Coronary artery (tissue), 2 donors: Measurements from ENCODE around the gene KAT2A.

ENCODE experiments used
- DNase-seq: peaks from one replicate; pipeline ENCODE4 v3.0.0-alpha.2; 2017; ENCODE audit warnings: low spot score
- H3K27ac ChIP-seq, 2 donors: fragments of 200-600 bp; sonication (generic); one replicate each; pipeline ENCODE4 v1.5.1; 2016 to 2019
- H3K4me3 ChIP-seq: fragments of 200-600 bp; sonication (generic); 2 replicates; pipeline ENCODE4 v1.5.1; 2016; ENCODE audit warnings: mild to moderate bottlenecking, moderate library complexity
- CTCF ChIP-seq: fragments of 200-600 bp; sonication (generic); IDR thresholded peaks from one replicate; pipeline ENCODE4 v1.5.1; 2019; ENCODE audit warnings: antibody characterized with exemption

KAT2A gene

GRCh38 chr17:42129109-42129837, 8.1 kb upstream of the KAT2A start:
- Histone ChIP-seq H3K4me3 (no peak overlapping the region), H3K27ac (peak overlapping the region; percentile 27 to 78)
- no peak for TF ChIP-seq CTCF
- no peak for DNase-seq

- no peak for TF ChIP-seq CTCF
- H3K4me3 ChIP-seq, result no peak overlapping the region
- DNase-seq, result no peak
- H3K27ac ChIP-seq, result no peak overlapping the region
Measured at GRCh38 chr17:42127414-42127813, 6.2 kb upstream of the KAT2A start.

DNA sequence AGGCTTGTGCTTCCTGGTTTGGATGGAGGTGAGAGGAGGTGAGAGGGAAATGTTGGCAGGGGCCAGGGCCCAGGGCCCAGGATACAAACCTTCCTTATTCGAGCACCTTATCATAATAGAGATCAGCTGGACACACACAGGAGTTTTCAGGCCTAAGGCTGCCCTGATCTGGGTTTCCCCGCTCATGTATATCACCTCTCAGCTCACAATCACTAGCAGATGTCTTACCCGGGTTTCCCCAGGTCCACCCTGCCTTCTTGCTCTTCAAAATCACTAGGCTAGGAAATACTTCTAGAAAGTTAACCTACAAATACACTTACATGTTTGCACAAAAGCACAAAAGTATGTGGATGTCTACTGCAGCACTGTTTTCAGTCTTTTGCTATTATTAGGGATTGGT, 5.7 kb upstream of the KAT2A start:
- Histone ChIP-seq H3K27ac (no peak overlapping the region), H3K4me3 (no peak overlapping the region)
- DNase-seq, result no peak
- no peak for TF ChIP-seq CTCF

GRCh38 chr17:42125565-42125964, 4.4 kb upstream of the KAT2A start:
- H3K27ac ChIP-seq, result no peak overlapping the region
- no peak for DNase-seq
- no peak for TF ChIP-seq CTCF
- no peak overlapping the region for H3K4me3 ChIP-seq

GRCh38 chr17:42124256-42124655, 3.1 kb upstream of the KAT2A start:
- no peak overlapping the region for H3K4me3 ChIP-seq
- H3K27ac ChIP-seq, result no peak overlapping the region
- DNase-seq, result no peak
- TF ChIP-seq CTCF, result no peak

DNA sequence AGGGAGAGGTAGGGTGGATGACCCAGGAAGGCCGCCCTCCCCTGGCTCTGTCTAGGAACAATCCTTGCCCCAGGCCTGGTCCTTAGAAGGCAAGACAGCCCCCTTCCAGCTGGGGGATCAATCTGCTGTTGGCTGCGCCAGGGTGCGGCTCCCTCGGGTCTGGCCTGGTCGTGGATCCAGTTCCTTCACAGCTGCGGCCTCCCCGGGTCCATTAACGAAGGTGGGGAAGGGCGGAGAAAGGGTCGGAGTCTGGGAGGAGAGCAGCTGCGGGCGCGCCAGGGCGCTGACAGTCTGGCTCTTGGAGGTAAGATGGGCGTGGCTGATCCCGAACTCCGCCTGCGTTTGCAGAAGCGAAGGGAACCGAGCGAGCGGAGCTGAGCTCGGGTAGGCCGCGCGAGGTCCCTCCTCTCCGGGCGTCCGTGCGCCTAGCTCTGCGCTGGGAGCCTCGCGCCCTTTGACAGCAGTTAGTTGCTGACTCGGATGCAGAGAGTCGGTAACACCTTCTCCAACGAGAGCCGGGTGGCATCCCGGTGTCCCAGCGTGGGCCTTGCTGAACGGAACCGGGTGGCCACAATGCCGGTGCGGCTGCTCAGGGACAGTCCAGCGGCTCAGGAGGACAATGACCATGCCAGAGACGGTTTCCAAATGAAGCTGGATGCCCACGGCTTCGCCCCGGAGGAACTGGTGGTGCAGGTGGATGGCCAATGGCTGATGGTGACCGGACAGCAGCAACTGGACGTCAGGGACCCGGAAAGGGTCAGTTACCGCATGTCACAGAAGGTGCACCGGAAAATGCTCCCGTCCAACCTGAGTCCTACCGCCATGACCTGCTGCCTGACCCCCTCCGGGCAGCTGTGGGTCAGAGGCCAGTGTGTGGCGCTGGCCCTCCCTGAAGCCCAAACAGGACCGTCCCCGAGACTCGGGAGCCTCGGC, 1.5 kb upstream of the KAT2A start, which contains the start of gene HSPB9:
Gene HSPB9 (plus strand): TSS at position 434 of the 933 bp plus-strand sequence. CDS start 47 bp downstream, at position 481.
- no peak within 1 kb of the TSS for H3K27ac ChIP-seq
- no peak within 1 kb of the TSS for H3K4me3 ChIP-seq
- no peak for DNase-seq
- TF ChIP-seq CTCF, result no peak
